KOPT-K1 (cell line): ENCODE measurements around the gene P2RX7.
"Not testable (repeated sequence)": the region's sequence is repeated elsewhere in the genome, so short reads cannot be mapped to it uniquely, and the experiment has no call there.

ENCODE experiments used
- H3K27ac ChIP-seq: fragments of 200-600 bp; sonication (generic); 2 replicates; pipeline ENCODE4 v1.5.1; 2016; ENCODE audit warnings: antibody characterized with exemption, mild to moderate bottlenecking, low read depth, low read length; ENCODE audit not compliant: poor library complexity, severe bottlenecking
- H3K36me3 ChIP-seq: fragments of 200-600 bp; sonication (generic); 2 replicates; pipeline ENCODE4 v1.5.1; 2017; ENCODE audit warnings: antibody characterized with exemption, mild to moderate bottlenecking, low read length, moderate library complexity; ENCODE audit not compliant: insufficient read depth
- H3K9me3 ChIP-seq: fragments of 200-600 bp; sonication (generic); 2 replicates; pipeline ENCODE4 v1.5.1; 2017; ENCODE audit warnings: antibody characterized with exemption, low read length, mild to moderate bottlenecking; ENCODE audit not compliant: insufficient read depth, poor library complexity, severe bottlenecking

Gene P2RX7

GRCh38 chr12:121228919-121229665 lies 96.4 kb downstream of the P2RX7 start:
- Histone ChIP-seq H3K36me3 (peaks cover 66% of the 10 kb centered on the region), H3K9me3 (no peaks in the 10 kb centered on the region), H3K27ac (no peak overlapping the region)

GRCh38 chr12:121229826-121230537 lies 97.3 kb downstream of the P2RX7 start:
- not testable (repeated sequence) for H3K9me3 ChIP-seq, H3K27ac ChIP-seq
- peaks cover 75% of the 10 kb centered on the region for H3K36me3 ChIP-seq

GRCh38 chr12:121230538-121230907 lies 97.8 kb downstream of the P2RX7 start:
- peaks cover 79% of the 10 kb centered on the region for H3K36me3 ChIP-seq
- H3K27ac ChIP-seq = no peak overlapping the region
- H3K9me3 ChIP-seq = no peaks in the 10 kb centered on the region

DNA sequence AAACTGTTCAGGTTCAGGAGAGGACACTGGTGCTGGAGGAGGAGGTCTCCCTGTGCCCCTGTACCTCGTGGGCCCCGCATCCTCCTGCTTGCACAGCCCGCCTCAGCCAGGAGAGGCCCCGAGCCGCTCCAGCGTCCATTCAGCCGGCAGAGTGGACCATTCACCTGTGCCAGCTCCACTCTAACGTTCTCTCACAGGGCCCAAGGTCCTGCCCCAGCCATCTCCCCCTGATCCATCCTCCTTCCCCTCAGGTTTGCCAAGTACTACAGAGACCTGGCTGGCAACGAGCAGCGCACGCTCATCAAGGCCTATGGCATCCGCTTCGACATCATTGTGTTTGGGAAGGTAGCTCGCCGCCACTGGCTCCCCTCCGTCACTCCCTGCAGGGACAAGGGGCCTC lies 99.5 kb downstream of the P2RX7 start:
- Histone ChIP-seq H3K27ac (no peak overlapping the region), H3K36me3 (peaks cover 83% of the 10 kb centered on the region), H3K9me3 (no peaks in the 10 kb centered on the region)

GRCh38 chr12:121232977-121233627 lies 100.4 kb downstream of the P2RX7 start:
- peaks cover 85% of the 10 kb centered on the region for H3K36me3 ChIP-seq
- H3K9me3 ChIP-seq = no peaks in the 10 kb centered on the region

DNA sequence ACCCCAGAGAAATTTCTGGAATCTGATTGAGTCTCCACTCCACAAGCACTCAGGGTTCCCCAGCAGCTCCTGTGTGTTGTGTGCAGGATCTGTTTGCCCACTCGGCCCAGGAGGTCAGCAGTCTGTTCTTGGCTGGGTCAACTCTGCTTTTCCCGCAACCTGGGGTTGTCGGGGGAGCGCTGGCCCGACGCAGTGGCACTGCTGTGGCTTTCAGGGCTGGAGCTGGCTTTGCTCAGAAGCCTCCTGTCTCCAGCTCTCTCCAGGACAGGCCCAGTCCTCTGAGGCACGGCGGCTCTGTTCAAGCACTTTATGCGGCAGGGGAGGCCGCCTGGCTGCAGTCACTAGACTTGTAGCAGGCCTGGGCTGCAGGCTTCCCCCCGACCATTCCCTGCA lies 100.9 kb downstream of the P2RX7 start:
- H3K27ac ChIP-seq = no peak overlapping the region
- no peaks in the 10 kb centered on the region for H3K9me3 ChIP-seq
- H3K36me3 ChIP-seq = peaks cover 84% of the 10 kb centered on the region

More at GRCh38 chr12:121232977-121233627, 100.4 kb downstream of the P2RX7 start:
- H3K27ac ChIP-seq = no peak overlapping the region

- Histone ChIP-seq H3K27ac (no peak overlapping the region), H3K36me3 (peaks cover 66% of the 10 kb centered on the region)
Observed at GRCh38 chr12:121236776-121237175, 104.1 kb downstream of the P2RX7 start.

GRCh38 chr12:121237415-121237814 lies 104.7 kb downstream of the P2RX7 start:
- H3K9me3 ChIP-seq = no peaks in the 10 kb centered on the region
- peak overlapping the region; percentile 89 for H3K27ac ChIP-seq
- peaks cover 61% of the 10 kb centered on the region for H3K36me3 ChIP-seq

More at GRCh38 chr12:121236776-121237175, 104.1 kb downstream of the P2RX7 start:
- H3K9me3 ChIP-seq = no peaks in the 10 kb centered on the region
